SK-N-SH treated with all-trans-retinoic acid at 6 μM for 48 hours (cell line): Measurements from ENCODE around the gene NPAS3.

Experiments
- ATAC-seq: fragments of 200-7000 bp; cut with Tn5 transposase; 3 replicates; pipeline ENCODE4 v1.9.1; 2020; ENCODE audit warnings: mild to moderate bottlenecking, moderate library complexity
- ARNTL ChIP-seq: fragments of 450-650 bp; formaldehyde crosslinking; IDR thresholded peaks from 2 replicates; pipeline ENCODE4 v1.5.0; 2020; ENCODE audit warnings: low read depth, mild to moderate bottlenecking, moderate library complexity, borderline replicate concordance
- BACH2 ChIP-seq: fragments of 250-450 bp; sonication (Bioruptor Pico); IDR thresholded peaks from 2 replicates; pipeline ENCODE4 v1.9.0; 2021; ENCODE audit warnings: mild to moderate bottlenecking, borderline replicate concordance
- CSDC2 ChIP-seq: fragments of 250-450 bp; sonication (Bioruptor Pico); IDR thresholded peaks from 2 replicates; pipeline ENCODE4 v1.5.0; 2020; ENCODE audit warnings: mild to moderate bottlenecking, moderate library complexity
- ESRRG ChIP-seq: fragments of 250-450 bp; sonication (Bioruptor Pico); IDR thresholded peaks from 2 replicates; pipeline ENCODE4 v1.6.1; 2021; ENCODE audit warnings: mild to moderate bottlenecking
- GLIS3 ChIP-seq: fragments of 250-450 bp; sonication (Bioruptor Pico); IDR thresholded peaks from 2 replicates; pipeline ENCODE4 v1.5.0; 2020; ENCODE audit warnings: mild to moderate bottlenecking, moderate library complexity
- ISL1 ChIP-seq: fragments of 250-450 bp; sonication (Bioruptor Pico); IDR thresholded peaks from 2 replicates; pipeline ENCODE4 v2.1.2; 2022; ENCODE audit warnings: mild to moderate bottlenecking, moderate library complexity
- OSR1 ChIP-seq: fragments of 250-450 bp; sonication (Bioruptor Pico); IDR thresholded peaks from 2 replicates; pipeline ENCODE4 v1.8.0; 2022; ENCODE audit warnings: moderate library complexity, mild to moderate bottlenecking, inconsistent platforms
- PATZ1 ChIP-seq: fragments of 250-450 bp; sonication (Bioruptor Pico); IDR thresholded peaks from 2 replicates; pipeline ENCODE4 v1.8.0; 2020; ENCODE audit warnings: mild to moderate bottlenecking, moderate library complexity, borderline replicate concordance
- PPARA ChIP-seq: fragments of 250-450 bp; sonication (Bioruptor Pico); IDR thresholded peaks from 2 replicates; pipeline ENCODE4 v1.5.0; 2020; ENCODE audit warnings: mild to moderate bottlenecking, borderline replicate concordance
- RARB ChIP-seq: fragments of 250-450 bp; sonication (Bioruptor Pico); IDR thresholded peaks from 2 replicates; pipeline ENCODE4 v1.8.0; 2021; ENCODE audit warnings: mild to moderate bottlenecking, moderate library complexity
- SNAI2 ChIP-seq: fragments of 250-450 bp; sonication (Bioruptor Pico); IDR thresholded peaks from 2 replicates; pipeline ENCODE4 v1.5.0; 2020; ENCODE audit warnings: mild to moderate bottlenecking, moderate library complexity
- TCF4 ChIP-seq: fragments of 250-450 bp; sonication (Bioruptor Pico); IDR thresholded peaks from 2 replicates; pipeline ENCODE4 v1.8.0; 2021; ENCODE audit warnings: mild to moderate bottlenecking, moderate library complexity, borderline replicate concordance
- TOX ChIP-seq: fragments of 250-450 bp; sonication (Bioruptor Pico); IDR thresholded peaks from 2 replicates; pipeline ENCODE4 v1.8.0; 2021; ENCODE audit warnings: mild to moderate bottlenecking, moderate library complexity, borderline replicate concordance
- ZC3H10 ChIP-seq: fragments of 250-450 bp; sonication (Bioruptor Pico); IDR thresholded peaks from 2 replicates; pipeline ENCODE4 v1.5.1; 2021; ENCODE audit warnings: mild to moderate bottlenecking, moderate library complexity
- ZFP3 ChIP-seq: fragments of 250-450 bp; sonication (Bioruptor Pico); IDR thresholded peaks from 2 replicates; pipeline ENCODE4 v1.5.0; 2020; ENCODE audit warnings: mild to moderate bottlenecking, moderate library complexity
- ZFP30 ChIP-seq: fragments of 450-650 bp; formaldehyde crosslinking; IDR thresholded peaks from 2 replicates; pipeline ENCODE4 v1.5.0; 2022; ENCODE audit warnings: mild to moderate bottlenecking, moderate library complexity
- ZNF565 ChIP-seq: fragments of 450-650 bp; formaldehyde crosslinking; conservative IDR thresholded peaks from 2 replicates; pipeline ENCODE4 v1.5.0; 2020; ENCODE audit warnings: low read depth, mild to moderate bottlenecking, moderate library complexity
- ZNF70 ChIP-seq: fragments of 450-650 bp; formaldehyde crosslinking; IDR thresholded peaks from 2 replicates; pipeline ENCODE4 v1.5.0; 2020; ENCODE audit warnings: mild to moderate bottlenecking, moderate library complexity
- ZNF8 ChIP-seq: fragments of 450-650 bp; formaldehyde crosslinking; IDR thresholded peaks from 2 replicates; pipeline ENCODE4 v1.5.0; 2020; ENCODE audit warnings: mild to moderate bottlenecking, moderate library complexity
- TF ChIP-seq, protein P1 (sequence below): fragments of 250-450 bp; sonication (Bioruptor Pico); IDR thresholded peaks from 2 replicates; pipeline ENCODE4 v1.5.0; 2020; ENCODE audit warnings: mild to moderate bottlenecking, moderate library complexity
- TF ChIP-seq, protein P2 (sequence below): fragments of 250-450 bp; sonication (Bioruptor Pico); IDR thresholded peaks from 2 replicates; pipeline ENCODE4 v1.5.1; 2020; ENCODE audit warnings: low read depth, mild to moderate bottlenecking, moderate library complexity
- TF ChIP-seq, protein P3 (sequence below): fragments of 250-450 bp; sonication (Bioruptor Pico); IDR thresholded peaks from 2 replicates; pipeline ENCODE4 v1.5.1; 2021; ENCODE audit warnings: mild to moderate bottlenecking, moderate library complexity
- TF ChIP-seq, protein P4 (sequence below): fragments of 250-450 bp; sonication (Bioruptor Pico); IDR thresholded peaks from 2 replicates; pipeline ENCODE4 v1.8.0; 2021; ENCODE audit warnings: low read depth, mild to moderate bottlenecking, moderate library complexity, borderline replicate concordance

The NPAS3 gene

DNA sequence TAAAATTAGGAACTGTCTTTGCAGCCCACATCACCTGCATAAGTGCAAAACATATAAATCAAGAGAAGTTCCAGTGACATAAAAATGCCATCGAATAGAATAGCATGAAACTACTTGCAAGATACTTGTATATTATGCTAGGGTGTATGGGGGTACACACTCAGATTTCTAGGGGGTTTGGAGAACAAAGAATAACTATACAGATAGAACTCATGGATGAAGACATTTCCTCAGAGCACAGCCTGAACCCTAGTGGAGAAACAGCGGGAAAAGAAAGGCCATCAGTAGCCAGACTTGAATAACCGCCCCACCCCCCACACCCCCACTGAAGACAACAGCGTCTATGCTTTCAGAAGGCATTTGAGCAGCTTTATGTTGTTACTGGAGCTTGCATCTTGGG, 425.8 kb downstream of the NPAS3 start (continued):
- TF ChIP-seq, protein P1, sequence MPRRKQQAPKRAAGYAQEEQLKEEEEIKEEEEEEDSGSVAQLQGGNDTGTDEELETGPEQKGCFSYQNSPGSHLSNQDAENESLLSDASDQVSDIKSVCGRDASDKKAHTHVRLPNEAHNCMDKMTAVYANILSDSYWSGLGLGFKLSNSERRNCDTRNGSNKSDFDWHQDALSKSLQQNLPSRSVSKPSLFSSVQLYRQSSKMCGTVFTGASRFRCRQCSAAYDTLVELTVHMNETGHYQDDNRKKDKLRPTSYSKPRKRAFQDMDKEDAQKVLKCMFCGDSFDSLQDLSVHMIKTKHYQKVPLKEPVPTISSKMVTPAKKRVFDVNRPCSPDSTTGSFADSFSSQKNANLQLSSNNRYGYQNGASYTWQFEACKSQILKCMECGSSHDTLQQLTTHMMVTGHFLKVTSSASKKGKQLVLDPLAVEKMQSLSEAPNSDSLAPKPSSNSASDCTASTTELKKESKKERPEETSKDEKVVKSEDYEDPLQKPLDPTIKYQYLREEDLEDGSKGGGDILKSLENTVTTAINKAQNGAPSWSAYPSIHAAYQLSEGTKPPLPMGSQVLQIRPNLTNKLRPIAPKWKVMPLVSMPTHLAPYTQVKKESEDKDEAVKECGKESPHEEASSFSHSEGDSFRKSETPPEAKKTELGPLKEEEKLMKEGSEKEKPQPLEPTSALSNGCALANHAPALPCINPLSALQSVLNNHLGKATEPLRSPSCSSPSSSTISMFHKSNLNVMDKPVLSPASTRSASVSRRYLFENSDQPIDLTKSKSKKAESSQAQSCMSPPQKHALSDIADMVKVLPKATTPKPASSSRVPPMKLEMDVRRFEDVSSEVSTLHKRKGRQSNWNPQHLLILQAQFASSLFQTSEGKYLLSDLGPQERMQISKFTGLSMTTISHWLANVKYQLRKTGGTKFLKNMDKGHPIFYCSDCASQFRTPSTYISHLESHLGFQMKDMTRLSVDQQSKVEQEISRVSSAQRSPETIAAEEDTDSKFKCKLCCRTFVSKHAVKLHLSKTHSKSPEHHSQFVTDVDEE (CRISPR knock-in tag): no peak
- TF ChIP-seq ARNTL (CRISPR knock-in tag): no peak
- no peak for TF ChIP-seq ZC3H10 (CRISPR knock-in tag)
- TF ChIP-seq CSDC2: no peak
- TF ChIP-seq, all 23 proteins: peak for 0

GRCh38 chr14:33369041-33369440, 430.4 kb downstream of the NPAS3 start:
- no peak for ATAC-seq
- TF ChIP-seq ZNF70 (CRISPR knock-in tag) (no peak), TOX (CRISPR knock-in tag) (no peak), TCF4 (CRISPR knock-in tag) (no peak), GLIS3 (CRISPR knock-in tag) (no peak), ZNF565 (CRISPR knock-in tag) (no peak), SNAI2 (CRISPR knock-in tag) (no peak), ZFP30 (CRISPR knock-in tag) (no peak), BACH2 (CRISPR knock-in tag) (no peak), ZC3H10 (CRISPR knock-in tag) (no peak), ZNF8 (CRISPR knock-in tag) (no peak), ISL1 (CRISPR knock-in tag) (no peak), ARNTL (CRISPR knock-in tag) (no peak), ZFP3 (CRISPR knock-in tag) (no peak), PPARA (CRISPR knock-in tag) (no peak), ESRRG (CRISPR knock-in tag) (no peak), OSR1 (CRISPR knock-in tag) (no peak), RARB (CRISPR knock-in tag) (no peak)
- TF ChIP-seq, protein P2, sequence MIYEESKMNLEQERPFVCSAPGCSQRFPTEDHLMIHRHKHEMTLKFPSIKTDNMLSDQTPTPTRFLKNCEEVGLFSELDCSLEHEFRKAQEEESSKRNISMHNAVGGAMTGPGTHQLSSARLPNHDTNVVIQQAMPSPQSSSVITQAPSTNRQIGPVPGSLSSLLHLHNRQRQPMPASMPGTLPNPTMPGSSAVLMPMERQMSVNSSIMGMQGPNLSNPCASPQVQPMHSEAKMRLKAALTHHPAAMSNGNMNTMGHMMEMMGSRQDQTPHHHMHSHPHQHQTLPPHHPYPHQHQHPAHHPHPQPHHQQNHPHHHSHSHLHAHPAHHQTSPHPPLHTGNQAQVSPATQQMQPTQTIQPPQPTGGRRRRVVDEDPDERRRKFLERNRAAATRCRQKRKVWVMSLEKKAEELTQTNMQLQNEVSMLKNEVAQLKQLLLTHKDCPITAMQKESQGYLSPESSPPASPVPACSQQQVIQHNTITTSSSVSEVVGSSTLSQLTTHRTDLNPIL: no peak
- TF ChIP-seq, protein P3, sequence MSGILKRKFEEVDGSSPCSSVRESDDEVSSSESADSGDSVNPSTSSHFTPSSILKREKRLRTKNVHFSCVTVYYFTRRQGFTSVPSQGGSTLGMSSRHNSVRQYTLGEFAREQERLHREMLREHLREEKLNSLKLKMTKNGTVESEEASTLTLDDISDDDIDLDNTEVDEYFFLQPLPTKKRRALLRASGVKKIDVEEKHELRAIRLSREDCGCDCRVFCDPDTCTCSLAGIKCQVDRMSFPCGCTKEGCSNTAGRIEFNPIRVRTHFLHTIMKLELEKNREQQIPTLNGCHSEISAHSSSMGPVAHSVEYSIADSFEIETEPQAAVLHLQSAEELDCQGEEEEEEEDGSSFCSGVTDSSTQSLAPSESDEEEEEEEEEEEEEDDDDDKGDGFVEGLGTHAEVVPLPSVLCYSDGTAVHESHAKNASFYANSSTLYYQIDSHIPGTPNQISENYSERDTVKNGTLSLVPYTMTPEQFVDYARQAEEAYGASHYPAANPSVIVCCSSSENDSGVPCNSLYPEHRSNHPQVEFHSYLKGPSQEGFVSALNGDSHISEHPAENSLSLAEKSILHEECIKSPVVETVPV: no peak

DNA sequence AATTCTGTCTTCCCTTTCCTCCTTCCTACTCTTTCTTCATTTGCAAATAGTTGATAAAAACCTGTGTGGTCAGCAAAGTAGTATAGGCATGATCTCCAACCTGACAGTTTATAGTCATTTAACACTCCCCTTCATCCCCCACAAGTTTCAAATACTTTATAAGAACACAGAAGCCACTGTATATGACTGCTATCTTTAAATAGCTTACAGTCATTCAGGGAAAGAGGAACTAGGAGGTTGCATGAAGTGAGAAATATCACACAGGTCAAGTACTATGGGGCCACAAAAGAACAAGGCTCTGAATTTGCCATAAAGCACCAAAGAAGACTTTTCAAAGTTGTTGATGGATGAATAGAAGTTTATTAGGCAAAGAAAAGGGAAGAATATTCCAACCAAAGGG, 431.3 kb downstream of the NPAS3 start:
- no peak for ATAC-seq
- no peak for TF ChIP-seq ZC3H10 (CRISPR knock-in tag)
- TF ChIP-seq, protein P4, sequence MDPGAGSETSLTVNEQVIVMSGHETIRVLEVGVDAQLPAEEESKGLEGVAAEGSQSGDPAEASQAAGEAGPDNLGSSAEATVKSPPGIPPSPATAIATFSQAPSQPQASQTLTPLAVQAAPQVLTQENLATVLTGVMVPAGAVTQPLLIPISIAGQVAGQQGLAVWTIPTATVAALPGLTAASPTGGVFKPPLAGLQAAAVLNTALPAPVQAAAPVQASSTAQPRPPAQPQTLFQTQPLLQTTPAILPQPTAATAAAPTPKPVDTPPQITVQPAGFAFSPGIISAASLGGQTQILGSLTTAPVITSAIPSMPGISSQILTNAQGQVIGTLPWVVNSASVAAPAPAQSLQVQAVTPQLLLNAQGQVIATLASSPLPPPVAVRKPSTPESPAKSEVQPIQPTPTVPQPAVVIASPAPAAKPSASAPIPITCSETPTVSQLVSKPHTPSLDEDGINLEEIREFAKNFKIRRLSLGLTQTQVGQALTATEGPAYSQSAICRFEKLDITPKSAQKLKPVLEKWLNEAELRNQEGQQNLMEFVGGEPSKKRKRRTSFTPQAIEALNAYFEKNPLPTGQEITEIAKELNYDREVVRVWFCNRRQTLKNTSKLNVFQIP (CRISPR knock-in tag): no peak
- TF ChIP-seq CSDC2: no peak
- TF ChIP-seq ZFP3 (CRISPR knock-in tag): no peak
- no peak for TF ChIP-seq ZNF70 (CRISPR knock-in tag)
- no peak for TF ChIP-seq ESRRG (CRISPR knock-in tag)
- TF ChIP-seq, protein P1 (CRISPR knock-in tag): no peak
- TF ChIP-seq PATZ1 (CRISPR knock-in tag): no peak
- TF ChIP-seq BACH2 (CRISPR knock-in tag): no peak
- TF ChIP-seq, protein P3: no peak
- TF ChIP-seq ARNTL (CRISPR knock-in tag): no peak
- no peak for TF ChIP-seq ZNF565 (CRISPR knock-in tag)
- no peak for TF ChIP-seq OSR1 (CRISPR knock-in tag)
- TF ChIP-seq TOX (CRISPR knock-in tag): no peak
- no peak for TF ChIP-seq TCF4 (CRISPR knock-in tag)
- TF ChIP-seq GLIS3 (CRISPR knock-in tag): no peak
- no peak for TF ChIP-seq RARB (CRISPR knock-in tag)
